Gastrocnemius medialis (tissue), 4 donors: ENCODE measurements around the gene OR10H2.

Source experiments
- POLR2A ChIP-seq, 2 donors: fragments of 450-650 bp; IDR thresholded peaks; one replicate each; pipeline ENCODE4 v1.6.1; 2017; ENCODE audit warnings: antibody characterized with exemption in 2 of 2, mild to moderate bottlenecking in 2 of 2, moderate library complexity in 2 of 2
- TF ChIP-seq, protein P1 (sequence below), 5 experiments: fragments of 450-650 bp in 3 of 5; fragments of 200-600 bp in 2 of 5; sonication (generic) in 2 of 5; IDR thresholded peaks in 4 of 5; conservative IDR thresholded peaks in 1 of 5; 1 replicate in 4 of 5; 2 replicates in 1 of 5; pipeline ENCODE4 v1.5.1; 2016 to 2019; ENCODE audit warnings: antibody characterized with exemption in 5 of 5, mild to moderate bottlenecking in 3 of 5, moderate library complexity in 3 of 5

DNA sequence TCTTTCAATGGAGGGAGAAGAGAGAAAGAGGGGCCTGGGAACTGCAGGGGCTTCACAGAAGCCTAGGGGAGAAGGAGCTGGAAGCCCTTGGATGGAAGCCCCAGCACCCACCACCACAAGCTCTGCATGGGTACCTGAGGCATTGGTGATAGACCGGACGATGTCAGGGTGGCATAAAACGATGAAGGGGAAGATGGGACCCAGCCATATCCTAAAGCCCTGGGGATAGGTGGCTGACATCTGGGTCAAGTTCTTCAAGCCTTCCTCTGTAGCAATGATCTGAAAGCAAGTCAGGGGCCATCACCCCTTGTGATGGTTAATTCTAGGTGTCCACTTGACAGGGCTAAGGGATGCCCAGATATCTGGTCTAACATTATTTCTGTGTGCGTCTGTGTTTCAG, 48.4 kb downstream of the OR10H2 start:
- TF ChIP-seq, protein P1, sequence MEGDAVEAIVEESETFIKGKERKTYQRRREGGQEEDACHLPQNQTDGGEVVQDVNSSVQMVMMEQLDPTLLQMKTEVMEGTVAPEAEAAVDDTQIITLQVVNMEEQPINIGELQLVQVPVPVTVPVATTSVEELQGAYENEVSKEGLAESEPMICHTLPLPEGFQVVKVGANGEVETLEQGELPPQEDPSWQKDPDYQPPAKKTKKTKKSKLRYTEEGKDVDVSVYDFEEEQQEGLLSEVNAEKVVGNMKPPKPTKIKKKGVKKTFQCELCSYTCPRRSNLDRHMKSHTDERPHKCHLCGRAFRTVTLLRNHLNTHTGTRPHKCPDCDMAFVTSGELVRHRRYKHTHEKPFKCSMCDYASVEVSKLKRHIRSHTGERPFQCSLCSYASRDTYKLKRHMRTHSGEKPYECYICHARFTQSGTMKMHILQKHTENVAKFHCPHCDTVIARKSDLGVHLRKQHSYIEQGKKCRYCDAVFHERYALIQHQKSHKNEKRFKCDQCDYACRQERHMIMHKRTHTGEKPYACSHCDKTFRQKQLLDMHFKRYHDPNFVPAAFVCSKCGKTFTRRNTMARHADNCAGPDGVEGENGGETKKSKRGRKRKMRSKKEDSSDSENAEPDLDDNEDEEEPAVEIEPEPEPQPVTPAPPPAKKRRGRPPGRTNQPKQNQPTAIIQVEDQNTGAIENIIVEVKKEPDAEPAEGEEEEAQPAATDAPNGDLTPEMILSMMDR (IDR thresholded peaks at IDR 0.05 in 4 of 5, conservative IDR thresholded peaks at IDR 0.05 in 1 of 5): no peak
- TF ChIP-seq POLR2A (IDR thresholded peaks at IDR 0.05): no peak
